ENCODE data around the gene OR10J1.
"Not testable (repeated sequence)": the region's sequence is repeated elsewhere in the genome, so short reads cannot be mapped to it uniquely, and the experiment has no call there.

The OR10J1 gene

GRCh38 chr1:159431904-159432303, 7.6 kb upstream of the OR10J1 start, which contains the start of gene OR10J4:
Gene OR10J4, plus strand, starts transcription at chr1:159432204.
- TF ChIP-seq CTCF (IDR thresholded peaks at IDR 0.05; ENCODE audit: low read depth, low read length) = no peak
- no peak within 1 kb of the TSS for H3K4me3 ChIP-seq (ENCODE audit: low read depth, low read length)

- TF ChIP-seq CTCF (IDR thresholded peaks at IDR 0.05; ENCODE audit: low read depth, low read length) = no peak
- no peak overlapping the region for H3K4me3 ChIP-seq (ENCODE audit: low read depth, low read length)
Observed at GRCh38 chr1:159436469-159436868, 3.1 kb upstream of the OR10J1 start.

GRCh38 chr1:159441360-159441759, 1.8 kb downstream of the OR10J1 start:
- H3K4me3 ChIP-seq (ENCODE audit: low read depth, low read length) = no peak overlapping the region
- no peak for TF ChIP-seq CTCF (IDR thresholded peaks at IDR 0.05; ENCODE audit: low read depth, low read length)

- no peak for TF ChIP-seq CTCF (IDR thresholded peaks at IDR 0.05; ENCODE audit: low read depth, low read length)
- no peak overlapping the region for H3K4me3 ChIP-seq (ENCODE audit: low read depth, low read length)
Observed at GRCh38 chr1:159442428-159442827, 2.9 kb downstream of the OR10J1 start.

GRCh38 chr1:159443066-159443750, 3.7 kb downstream of the OR10J1 start:
- H3K4me3 ChIP-seq (ENCODE audit: low read depth, low read length) = no peak overlapping the region
- TF ChIP-seq CTCF (IDR thresholded peaks at IDR 0.05; ENCODE audit: low read depth, low read length) = no peak

- no peak overlapping the region for H3K4me3 ChIP-seq (ENCODE audit: low read depth, low read length)
- no peak for TF ChIP-seq CTCF (IDR thresholded peaks at IDR 0.05; ENCODE audit: low read depth, low read length)
Observed at GRCh38 chr1:159444511-159444910, 5.0 kb downstream of the OR10J1 start.

- no peak for TF ChIP-seq CTCF (IDR thresholded peaks at IDR 0.05; ENCODE audit: low read depth, low read length)
- H3K4me3 ChIP-seq (ENCODE audit: low read depth, low read length) = no peak overlapping the region
Observed at GRCh38 chr1:159448181-159448580, 8.7 kb downstream of the OR10J1 start.

GRCh38 chr1:159449605-159450004, 10.1 kb downstream of the OR10J1 start:
- not testable (repeated sequence) for H3K4me3 ChIP-seq (ENCODE audit: low read depth, low read length)

Measured in WI38 (cell line).